ENCODE measurements around the gene CDHR2.

The CDHR2 gene

DNA sequence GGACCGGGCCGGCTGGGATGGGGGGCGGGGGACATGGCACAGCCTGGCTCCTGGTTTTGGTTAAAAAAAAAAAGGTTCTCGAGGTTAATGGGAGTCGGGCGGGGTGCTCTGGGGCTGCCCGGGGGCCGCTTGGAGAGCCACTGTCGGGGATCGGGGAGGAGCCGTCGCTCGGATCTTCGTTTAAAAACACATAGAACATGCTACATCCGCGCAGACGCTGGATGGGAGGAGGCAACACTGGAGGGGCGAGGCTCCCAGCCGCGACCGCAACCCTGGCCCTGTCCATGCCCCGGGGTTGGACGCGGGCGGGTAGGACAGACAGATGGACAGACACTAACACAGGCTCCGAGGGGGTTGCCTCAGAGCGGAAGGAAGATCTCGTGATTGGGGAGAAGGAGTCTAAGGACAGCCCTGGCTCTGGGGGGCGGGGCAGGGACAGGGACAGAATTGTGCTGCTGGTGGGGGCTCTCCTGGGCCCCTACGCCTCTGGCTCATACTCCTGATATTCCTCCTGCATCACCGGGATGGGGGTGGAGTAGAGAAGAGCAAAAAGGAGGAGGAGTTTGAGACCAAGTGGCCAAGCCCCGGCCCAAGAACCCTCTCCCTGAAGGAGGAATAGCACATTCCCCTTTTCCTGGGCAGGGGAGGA is 71.3 kb downstream of the CDHR2 start:
- no peak for DNase-seq (ENCODE audit: low read depth)

DNA sequence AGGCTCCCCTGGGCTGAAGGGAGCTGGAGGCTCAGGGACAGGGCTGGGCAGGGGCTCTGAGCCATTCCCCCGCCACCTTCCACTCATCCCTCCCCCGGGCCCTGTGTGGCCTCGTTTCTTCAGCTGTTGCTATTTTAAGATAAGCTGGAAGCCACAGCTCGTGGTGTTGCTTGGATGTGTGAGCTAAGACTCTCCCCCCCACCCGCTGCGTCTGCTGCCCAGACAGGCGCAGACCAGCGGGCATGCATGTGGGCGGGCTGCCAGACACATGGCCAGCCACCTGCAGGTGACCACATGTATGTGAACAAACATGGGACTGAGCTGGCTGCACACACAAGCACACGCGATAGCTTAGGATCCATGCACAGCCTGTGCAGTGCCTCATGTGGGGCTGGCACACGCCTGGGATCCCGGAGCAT is 72.5 kb downstream of the CDHR2 start:
- DNase-seq (ENCODE audit: low read depth): no peak

DNA sequence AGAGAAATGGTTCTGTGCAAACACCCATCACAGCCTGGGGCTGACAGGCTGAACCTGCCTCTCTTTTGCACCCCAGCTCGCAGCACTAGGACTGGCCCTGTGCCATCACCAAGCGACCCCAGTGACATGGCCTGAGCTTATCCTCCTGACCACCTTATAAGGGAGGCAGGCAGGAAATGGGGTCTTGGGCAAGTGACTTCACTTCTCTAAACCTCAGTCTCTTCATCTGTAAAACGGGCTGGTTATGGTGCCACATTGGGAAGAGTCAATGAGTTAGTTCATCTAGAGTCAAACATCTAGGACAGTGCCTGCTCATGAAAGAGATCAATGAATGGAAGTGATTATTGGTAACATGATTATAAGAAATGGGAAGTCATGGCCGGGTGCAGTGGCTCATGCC is 75.0 kb downstream of the CDHR2 start:
- no peak for DNase-seq (ENCODE audit: low read depth)

DNA sequence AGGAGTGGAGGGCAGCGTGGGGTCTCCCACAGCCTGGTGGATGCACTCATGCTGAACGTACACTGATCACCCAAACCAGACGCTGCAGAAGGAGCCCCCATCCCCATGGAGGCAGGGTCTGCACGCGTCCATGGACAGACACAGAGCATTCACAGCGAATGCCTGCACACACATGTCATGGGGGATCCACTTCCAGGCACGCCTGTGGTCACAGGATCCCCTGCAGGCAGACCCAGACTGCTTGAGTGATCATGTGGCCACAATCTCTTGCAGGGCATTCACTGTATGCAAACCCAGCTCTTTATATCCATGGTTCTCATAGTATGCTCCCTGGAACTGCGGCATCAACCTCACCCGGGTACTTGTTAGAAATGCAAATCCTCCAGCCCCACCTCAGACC is 75.8 kb downstream of the CDHR2 start:
- no peak for DNase-seq (ENCODE audit: low read depth)

DNA sequence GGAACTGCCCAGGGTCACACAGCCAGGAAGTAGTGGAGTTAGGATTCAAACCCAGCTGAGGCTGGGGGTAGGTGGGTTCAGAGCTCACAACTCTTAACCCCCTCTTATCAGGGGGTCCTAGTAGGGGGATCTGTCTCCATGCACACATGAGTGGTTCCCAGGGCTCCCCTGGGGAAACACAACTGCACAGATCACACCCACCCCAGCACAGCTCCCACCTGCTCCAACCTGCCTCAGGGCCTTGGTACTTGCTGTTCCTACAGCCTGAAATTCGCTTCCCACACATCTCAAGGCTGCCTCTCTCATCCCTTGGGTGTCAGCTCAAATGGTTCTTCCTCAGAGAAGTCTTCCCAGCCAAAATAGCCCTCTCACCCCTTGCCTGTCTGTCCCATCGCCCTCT is 76.4 kb downstream of the CDHR2 start:
- no peak for DNase-seq (ENCODE audit: low read depth)

DNA sequence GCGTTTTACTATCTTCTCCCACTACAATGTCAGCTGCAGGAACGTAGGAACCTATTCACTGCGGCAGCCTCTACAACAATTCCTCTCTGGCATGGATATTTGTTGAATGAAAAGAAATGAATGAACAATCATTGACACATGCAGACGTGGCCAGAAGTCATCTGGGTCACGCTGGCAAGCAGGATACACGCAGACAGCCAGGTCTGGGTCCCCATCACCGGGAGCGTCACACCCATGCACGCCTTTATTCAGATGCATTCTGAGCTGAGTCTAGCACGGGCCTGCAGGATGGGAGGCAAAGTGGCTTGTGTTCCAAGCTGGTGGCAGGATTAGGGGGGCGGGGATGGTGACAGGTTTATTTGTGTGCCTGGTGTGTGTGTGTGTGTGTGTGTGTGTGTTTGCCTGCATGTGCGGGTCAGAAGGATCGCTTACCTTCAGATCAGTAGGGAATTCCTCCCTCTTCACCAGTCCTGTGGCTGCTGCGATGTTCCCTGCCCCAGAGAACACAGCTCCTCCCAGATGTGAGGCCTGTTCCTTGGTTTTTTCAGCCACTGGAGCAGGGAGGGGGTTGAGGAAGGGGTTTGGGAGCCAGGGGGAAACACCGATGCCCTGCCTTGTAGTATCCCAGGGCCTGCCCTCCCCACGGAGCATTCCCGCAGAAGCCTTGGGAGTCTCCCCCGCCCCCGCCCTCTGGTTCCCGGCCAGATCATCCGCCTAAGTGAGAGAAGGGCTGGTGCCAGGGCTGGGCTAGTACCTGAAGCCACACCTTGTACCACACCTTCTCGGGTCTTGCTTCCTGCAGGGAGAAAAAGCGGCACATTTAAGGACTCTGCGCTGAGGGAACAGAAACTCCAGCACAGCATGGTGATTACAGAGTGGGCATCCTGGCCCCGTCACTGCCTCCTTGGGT is 77.1 kb downstream of the CDHR2 start:
- no peak for DNase-seq (ENCODE audit: low read depth)

DNA sequence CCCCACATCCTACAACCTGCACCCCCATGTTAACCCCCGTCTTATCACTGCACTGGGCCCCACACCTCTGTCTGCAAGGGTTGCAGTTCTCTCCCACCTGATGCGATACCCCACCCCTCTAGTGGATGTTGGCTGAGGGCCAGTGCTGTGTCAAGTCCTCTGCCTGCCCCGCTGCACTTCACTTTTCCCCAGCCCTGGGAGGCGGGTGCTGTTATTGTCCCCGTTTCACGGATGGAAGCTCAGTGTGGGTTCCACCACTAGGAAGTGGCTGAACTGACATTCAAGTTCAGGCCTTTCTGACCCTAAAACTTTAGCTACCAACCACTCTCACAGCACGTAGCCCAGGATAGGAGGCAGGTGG is 77.7 kb downstream of the CDHR2 start:
- DNase-seq (ENCODE audit: low read depth): no peak

DNA sequence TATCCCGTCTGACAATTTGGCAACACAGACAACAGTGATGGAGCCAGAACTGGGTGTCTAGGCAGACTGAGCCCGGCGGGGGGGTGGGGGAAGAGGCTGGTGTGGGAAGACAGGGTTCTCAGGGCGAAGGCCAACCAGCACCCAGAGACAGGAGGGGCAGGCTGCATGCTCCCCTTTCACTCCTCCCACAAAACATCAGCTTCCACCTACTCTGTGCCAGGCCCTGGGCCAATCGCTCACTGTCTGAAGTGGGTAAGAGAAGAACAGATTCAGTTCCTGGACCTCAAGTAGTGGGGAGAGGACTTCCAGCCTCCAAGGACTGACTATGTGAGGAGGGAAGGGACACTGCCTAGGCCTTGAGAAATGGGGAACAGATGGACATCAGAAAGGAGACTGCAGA is 78.4 kb downstream of the CDHR2 start:
- DNase-seq (ENCODE audit: low read depth): no peak

DNA sequence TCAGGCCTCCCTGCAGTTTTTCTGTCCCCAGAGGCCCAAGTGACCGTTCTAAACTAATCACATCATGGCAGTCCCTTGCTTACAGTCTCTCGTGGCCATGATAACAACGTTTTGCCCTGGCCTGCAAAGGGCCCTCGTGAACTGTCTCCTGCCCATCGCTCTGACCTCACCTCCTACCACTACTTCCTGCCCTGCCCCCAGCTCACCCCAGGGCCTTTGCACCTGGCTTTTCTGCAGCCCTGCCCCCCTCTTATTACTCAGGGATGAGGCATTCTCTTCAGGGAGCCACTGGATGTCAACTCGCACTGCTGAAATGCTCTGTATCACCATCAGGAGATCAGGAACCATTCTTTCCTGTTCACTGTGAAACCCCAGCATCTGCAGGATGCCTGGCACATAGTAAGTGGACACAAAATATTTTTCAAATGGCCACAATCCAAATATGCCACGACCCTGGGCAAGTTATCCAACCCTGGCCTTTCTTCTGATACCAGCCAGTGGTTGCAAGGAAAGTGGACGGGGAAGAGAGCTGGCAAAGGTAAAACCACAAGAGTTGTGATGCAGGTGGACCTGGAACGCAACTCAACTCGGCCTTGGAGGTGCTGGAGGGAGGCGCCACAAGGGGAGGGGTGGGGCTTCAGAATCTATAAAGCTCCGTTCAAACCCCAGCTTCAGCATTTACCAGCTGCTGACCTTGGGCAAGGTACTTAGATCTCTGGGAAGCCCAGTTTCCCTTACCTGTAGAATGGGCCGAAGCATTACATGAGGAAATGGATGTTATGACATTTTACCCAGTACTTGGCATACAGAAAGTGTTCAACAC is 79.5 kb downstream of the CDHR2 start:
- DNase-seq (ENCODE audit: low read depth): no peak

DNA sequence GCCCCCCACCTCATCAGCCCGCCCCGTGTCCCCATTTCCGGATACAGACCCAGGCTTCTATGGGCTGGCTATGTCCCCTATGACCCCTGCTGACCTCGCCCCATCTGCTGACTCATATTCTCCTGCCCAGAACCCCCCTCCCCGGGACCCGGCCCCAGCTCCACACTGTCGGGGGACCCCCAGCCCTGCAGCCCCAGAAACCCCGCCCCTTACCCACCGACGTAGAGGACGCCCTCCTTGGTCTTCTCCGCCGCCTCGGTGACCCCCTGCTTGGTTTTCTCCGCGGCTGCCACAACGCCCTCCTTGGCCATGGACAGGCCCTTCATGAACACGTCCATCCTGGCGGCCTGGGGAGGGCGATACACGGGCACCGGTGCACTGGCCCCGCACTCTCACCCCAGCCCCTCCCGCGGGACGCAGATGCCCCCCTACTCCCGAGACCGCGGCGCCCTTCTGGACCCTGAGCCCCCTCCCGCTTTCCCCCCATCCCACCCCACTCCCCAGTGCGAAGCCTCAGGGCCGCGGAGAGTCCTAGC is 80.2 kb downstream of the CDHR2 start:
- no peak for DNase-seq (ENCODE audit: low read depth)

DNA sequence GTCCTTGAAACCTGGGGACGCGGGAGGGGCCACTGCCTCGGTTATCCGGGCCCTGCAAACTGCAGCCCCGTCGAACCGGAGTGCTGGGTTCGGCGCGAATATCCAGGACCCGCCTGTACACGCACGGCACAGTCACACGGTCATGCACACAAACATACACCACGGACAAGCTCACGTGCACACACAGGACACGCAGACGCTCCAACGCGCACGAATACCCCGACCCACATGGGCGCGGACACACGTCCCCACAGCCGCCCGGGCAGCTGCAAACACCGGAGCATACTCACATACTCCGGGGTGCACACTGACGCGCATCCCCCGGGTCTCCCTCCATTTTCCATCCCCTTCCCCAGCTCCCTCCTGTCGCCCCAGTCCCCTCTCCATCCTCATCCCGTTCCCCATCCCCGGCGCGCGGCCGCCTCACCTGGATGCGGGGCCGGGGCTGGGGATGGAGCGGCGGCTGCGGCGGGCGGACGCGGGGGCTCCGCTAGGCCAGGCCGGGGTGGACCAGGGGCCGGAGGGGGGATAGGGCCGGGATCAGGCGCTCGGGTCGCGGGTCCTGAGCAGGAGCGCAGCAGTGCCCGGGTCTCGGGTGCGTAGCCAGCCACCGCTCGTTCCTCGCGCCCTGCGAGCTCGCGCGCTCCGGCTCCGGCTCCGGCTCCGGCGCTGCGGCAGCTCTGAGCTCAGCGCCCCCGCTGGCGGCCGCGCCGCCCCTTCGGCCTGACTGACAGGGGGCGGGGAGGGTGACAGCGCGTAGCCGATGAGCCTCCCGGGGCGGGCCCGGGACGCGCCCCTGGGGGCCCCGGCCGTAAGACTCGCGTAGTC is 80.9 kb downstream of the CDHR2 start, which contains the start of the genes EIF4E1B and SNCB:
Gene EIF4E1B, plus strand, starts transcription at position 823 of the 828 bp plus-strand sequence. CDS start 12,113 bp downstream, outside the sequence.
Gene SNCB, minus strand, starts transcription at position 682 of the 828 bp plus-strand sequence. CDS start 880 bp downstream, outside the sequence.
- no peak for DNase-seq (ENCODE audit: low read depth)

DNA sequence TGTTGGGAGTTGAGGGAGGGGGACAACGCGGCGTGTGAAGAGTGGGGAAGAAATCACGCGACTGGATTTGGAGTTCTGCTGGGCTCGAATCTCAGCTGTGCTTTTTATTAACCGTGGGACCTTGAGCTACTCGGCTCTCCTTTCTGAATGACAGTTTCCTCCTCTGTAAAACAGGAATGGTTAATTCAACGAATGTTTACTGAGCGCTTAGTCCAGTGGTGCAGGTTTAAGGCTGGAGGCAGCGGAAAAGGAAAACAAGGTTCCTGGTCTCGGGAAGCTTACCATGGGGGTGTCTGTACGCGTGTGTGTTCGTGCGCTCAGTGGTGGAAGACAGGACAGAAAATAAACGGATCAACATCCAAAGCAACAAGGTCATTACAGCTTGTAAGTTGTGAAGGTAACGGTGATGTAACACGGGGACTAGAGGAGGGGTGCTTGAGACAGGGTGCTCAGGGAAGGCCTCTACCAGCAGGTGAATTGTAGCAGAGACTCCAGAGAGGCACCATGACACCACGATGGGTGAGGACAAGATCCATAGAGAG is 81.6 kb downstream of the CDHR2 start:
- no peak for DNase-seq (ENCODE audit: low read depth)

DNA sequence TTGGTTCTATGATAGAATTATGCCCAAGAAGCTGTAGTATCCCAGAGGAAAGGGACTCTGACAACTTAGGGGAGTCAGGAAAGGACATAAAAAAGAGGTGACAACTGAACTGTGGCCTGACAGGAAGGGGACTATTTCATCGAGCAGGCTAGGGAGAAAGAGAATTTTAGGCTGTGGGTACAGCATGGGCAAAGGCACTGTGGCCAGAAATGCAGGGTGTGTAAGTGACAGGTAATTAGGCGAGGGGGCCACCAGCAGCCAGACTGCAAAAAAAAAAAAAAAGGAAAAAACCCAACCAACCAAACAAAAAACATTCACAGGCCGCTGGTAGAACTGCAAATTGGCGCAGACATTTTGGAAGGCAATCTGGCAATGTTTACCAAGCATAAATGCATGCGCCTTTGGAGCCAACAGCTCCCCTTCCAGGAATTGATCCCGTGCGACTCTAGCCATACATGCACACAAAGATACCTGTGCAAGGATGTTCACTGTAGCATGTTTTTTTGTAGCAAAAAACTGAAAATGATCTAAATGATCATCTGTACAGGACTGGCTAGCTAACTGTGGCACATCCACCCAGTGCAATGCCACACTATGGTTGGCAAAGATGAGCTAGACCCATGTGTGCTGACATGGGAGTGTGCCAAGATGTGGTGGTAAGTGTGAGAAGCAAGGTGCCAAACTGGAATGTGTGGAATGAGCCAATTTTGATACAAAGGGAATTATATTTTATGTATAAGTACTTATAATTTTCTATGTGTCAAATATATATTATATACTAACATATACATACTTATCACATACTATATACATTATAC is 82.5 kb downstream of the CDHR2 start:
- no peak for DNase-seq (ENCODE audit: low read depth)

DNA sequence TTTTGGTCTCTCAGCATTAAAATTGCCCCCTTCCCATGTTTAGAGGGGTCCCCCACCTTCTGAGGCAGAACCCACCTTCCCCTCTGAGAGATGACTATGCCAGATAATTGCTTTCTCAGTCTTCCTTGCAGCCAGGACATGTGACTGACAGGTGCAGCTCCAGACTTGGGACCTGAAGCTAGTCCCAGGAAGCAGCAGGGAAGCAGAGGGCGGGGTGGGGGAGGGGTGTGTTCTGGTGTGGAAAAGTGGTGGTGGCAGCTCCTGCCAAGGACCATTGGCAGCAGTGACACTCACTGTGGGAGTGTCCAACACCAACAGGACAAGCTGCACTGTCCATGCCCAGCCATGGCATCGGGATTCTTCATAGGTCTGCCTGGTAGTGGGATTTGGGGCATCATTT is 83.6 kb downstream of the CDHR2 start:
- DNase-seq (ENCODE audit: low read depth): no peak

DNA sequence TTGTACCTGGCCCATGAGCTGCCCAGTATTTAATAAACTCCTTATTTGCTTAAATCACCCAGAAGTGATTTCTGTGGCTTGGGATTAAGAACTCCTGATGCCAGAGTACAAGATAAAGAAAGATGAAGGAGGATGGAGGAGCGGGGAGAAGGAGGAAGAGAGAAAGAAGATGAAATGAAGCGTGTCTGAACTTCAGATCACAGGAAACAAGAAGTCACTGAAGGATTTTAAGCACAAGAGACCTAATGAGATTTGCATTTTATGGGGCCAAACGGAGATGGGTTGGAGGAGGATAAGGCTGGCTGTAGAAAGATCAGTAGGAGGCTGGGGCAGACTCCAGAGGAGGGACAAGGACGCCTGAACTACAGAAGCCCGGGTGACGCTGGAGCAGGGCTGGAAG is 84.5 kb downstream of the CDHR2 start:
- no peak for DNase-seq (ENCODE audit: low read depth)

DNA sequence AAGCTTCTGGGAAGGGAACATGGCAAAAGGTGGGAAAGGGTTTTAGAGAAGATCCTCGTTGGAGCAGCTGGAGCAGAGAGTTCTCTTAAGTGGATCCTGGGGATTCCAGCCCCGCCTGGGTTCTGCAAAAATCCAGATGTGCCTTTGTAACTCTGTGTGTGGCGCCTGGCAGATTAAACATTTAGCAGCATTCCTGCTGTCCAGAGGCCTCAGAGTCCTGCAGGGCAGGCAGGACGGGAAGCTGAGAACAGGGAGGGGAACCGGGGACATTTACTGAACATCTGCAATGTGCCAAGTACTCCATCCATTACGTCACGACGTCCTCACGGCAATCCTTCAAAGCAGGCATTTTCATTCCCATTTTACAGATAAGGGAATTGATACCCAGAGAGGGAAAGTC is 87.3 kb downstream of the CDHR2 start:
- DNase-seq (ENCODE audit: low read depth): no peak

DNA sequence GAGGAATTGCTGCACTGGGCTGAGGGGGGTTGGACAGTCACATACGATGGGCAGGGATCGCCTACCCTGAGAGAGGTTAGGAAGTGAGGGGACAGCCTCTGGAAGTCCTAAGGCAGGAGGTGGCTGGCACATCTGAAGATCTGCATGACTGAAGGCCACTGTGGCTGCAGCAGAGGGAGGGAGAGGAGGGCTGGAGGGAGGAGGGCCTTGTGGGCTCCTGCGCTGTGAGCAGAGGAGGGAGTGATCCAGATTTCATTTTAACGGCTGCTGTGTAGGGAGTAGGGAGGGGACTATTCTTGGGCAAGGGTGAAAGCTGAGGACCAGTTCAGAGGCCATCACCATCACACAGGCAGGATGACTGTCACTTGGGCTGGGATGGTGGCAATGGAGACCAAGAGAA is 88.4 kb downstream of the CDHR2 start:
- no peak for DNase-seq (ENCODE audit: low read depth)

DNA sequence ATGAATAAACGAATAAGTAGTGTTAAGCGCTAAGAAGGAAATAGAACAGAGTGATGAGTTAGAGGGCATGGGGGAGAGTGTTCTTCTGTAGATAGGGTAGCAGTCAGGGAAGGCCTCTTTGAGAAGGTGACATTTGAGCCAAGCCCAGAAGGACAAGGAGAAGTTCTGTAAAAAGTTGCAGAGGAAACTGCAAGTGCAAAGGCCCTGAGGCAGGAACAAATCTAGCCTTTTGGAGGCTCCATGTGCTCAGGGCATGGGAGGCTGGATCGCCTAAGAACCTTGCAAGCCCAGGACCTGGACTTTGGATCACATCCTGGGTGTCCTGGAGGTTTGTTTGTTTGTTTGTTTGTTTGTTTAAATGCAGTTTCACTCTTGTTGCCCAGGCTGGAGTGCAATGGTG is 89.3 kb downstream of the CDHR2 start:
- no peak for DNase-seq (ENCODE audit: low read depth)

DNA sequence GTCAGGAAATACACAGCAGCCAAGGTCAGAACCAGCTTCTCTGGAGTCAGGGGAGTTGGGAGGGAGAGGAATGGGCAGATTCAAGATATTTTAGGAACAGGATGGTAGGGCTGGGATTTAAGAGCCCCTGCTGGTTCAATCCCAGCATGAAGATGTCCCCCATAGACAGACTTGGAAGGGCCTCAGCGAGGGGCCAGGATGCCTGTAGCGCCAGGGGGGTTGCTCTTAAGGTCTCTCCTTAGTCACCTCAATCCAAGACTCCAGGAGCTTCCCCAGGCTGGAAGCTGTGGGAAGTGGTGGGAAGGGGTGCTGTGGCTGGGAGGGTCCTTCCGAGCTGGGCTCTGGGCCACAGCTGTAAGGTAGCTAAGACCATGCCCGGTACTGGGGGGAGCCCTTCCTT is 90.1 kb downstream of the CDHR2 start:
- no peak for DNase-seq (ENCODE audit: low read depth)

DNA sequence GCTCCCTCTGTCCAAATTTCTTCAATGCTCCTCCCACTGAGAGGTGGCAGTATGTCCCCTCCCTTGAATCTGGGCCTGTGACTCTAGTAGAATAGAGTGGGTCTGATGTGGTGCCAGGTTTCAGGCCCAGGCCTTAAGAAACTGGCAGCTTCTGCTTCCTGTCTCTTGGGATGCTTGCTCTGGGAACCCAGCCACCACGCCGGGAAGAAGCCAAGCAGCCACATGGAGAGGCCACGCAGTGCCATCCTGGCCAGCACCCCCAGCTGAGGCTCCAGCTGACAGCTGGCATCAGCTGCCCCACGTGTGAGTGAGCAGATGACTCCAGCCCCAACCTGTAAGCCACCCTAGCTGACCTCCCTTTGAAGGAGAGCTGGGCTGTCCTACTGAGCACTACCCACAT is 90.8 kb downstream of the CDHR2 start:
- DNase-seq (ENCODE audit: low read depth): no peak
